ENCODE results near the gene UBC. TPM values are rescaled to one million over a fixed set of nuclear protein-coding genes. Genes with fewer than 3 reads are reported as not detected.

The UBC gene
- total and polyA plus RNA-seq, 9 of the 15 experiments (the other 6 are each of a cell fraction or from before 2014, with no cell fraction given) = 533 to 1,153 (median 813) TPM

DNA sequence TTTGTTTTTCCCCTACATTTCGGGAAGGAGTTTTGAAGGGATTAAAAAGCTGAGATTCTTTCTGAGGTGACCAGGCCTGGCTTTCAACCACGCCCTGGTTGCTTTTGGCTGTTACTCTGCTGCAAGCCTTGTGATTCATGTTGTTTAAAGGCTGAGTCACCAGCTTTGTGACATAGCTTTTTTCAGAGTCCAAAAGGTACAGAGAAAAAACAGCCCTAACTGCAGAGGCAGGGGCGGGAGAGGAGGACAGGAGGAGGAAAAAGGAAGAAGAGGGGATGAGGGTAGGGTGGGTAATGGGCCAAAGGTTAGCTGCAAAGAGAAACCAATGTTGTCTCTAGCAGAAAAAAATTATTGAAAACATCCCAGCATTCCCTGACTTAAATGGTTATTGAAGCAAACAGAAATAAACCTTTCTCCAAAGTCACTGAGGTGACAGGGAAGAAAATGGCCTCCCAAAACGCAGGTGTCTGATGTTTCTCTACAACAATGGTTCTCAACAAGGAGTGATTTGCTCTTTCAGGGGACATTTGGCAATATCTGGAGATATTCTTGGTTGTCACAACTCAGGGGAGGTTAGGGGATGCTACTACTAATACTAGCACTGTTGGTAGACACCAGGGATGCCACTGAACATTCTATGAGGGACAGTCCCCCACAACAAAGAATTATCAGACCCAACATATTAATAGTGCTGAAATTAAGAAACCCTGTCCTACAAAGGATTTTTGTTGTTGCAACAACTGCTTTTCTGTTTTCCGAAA, 2.1 kb upstream of the UBC start (continued):
- TF ChIP-seq MAZ (CRISPR knock-in tag; conservative IDR thresholded peaks at IDR 0.05 in 1 of 2, IDR thresholded peaks at IDR 0.05 in 1 of 2) (peak in 1 of 2 experiments; percentile 37; a peak in 1 of 4 replicates), ZNF780A (CRISPR knock-in tag; IDR thresholded peaks at IDR 0.05) (no peak), CAMTA2 (CRISPR knock-in tag; conservative IDR thresholded peaks at IDR 0.05) (no peak), ZC3H4 (CRISPR knock-in tag; IDR thresholded peaks at IDR 0.05; ENCODE audit: borderline replicate concordance) (peak; percentile 52; the same call in 1 of the 2 replicates), BCOR (IDR thresholded peaks at IDR 0.05) (no peak), BRD4 (IDR thresholded peaks at IDR 0.05) (peak; percentile 78), MYC (IDR thresholded peaks at IDR 0.05; ENCODE audit: low read depth, low read length) (0 out of 2 replicates have a peak, but pooled peaks have one; percentile 25), MYC (CRISPR knock-in tag; IDR thresholded peaks at IDR 0.05; ENCODE audit: borderline replicate concordance, low read depth) (no peak), ZNF586 (CRISPR knock-in tag; conservative IDR thresholded peaks at IDR 0.05) (no peak), ZNF408 (CRISPR knock-in tag; IDR thresholded peaks at IDR 0.05; ENCODE audit: low read depth) (no peak), ZNF253 (CRISPR knock-in tag; conservative IDR thresholded peaks at IDR 0.05) (no peak), MEIS2 (IDR thresholded peaks at IDR 0.05; ENCODE audit: partially characterized antibody) (peak; percentile 76)
- TF ChIP-seq, protein P1, sequence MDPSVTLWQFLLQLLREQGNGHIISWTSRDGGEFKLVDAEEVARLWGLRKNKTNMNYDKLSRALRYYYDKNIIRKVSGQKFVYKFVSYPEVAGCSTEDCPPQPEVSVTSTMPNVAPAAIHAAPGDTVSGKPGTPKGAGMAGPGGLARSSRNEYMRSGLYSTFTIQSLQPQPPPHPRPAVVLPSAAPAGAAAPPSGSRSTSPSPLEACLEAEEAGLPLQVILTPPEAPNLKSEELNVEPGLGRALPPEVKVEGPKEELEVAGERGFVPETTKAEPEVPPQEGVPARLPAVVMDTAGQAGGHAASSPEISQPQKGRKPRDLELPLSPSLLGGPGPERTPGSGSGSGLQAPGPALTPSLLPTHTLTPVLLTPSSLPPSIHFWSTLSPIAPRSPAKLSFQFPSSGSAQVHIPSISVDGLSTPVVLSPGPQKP (CRISPR knock-in tag; IDR thresholded peaks at IDR 0.05) = no peak
- TF ChIP-seq, protein P2, sequence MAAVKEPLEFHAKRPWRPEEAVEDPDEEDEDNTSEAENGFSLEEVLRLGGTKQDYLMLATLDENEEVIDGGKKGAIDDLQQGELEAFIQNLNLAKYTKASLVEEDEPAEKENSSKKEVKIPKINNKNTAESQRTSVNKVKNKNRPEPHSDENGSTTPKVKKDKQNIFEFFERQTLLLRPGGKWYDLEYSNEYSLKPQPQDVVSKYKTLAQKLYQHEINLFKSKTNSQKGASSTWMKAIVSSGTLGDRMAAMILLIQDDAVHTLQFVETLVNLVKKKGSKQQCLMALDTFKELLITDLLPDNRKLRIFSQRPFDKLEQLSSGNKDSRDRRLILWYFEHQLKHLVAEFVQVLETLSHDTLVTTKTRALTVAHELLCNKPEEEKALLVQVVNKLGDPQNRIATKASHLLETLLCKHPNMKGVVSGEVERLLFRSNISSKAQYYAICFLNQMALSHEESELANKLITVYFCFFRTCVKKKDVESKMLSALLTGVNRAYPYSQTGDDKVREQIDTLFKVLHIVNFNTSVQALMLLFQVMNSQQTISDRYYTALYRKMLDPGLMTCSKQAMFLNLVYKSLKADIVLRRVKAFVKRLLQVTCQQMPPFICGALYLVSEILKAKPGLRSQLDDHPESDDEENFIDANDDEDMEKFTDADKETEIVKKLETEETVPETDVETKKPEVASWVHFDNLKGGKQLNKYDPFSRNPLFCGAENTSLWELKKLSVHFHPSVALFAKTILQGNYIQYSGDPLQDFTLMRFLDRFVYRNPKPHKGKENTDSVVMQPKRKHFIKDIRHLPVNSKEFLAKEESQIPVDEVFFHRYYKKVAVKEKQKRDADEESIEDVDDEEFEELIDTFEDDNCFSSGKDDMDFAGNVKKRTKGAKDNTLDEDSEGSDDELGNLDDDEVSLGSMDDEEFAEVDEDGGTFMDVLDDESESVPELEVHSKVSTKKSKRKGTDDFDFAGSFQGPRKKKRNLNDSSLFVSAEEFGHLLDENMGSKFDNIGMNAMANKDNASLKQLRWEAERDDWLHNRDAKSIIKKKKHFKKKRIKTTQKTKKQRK (IDR thresholded peaks at IDR 0.05; ENCODE audit: borderline replicate concordance, low read depth, low read length) = no peak
- TF ChIP-seq, protein P3, sequence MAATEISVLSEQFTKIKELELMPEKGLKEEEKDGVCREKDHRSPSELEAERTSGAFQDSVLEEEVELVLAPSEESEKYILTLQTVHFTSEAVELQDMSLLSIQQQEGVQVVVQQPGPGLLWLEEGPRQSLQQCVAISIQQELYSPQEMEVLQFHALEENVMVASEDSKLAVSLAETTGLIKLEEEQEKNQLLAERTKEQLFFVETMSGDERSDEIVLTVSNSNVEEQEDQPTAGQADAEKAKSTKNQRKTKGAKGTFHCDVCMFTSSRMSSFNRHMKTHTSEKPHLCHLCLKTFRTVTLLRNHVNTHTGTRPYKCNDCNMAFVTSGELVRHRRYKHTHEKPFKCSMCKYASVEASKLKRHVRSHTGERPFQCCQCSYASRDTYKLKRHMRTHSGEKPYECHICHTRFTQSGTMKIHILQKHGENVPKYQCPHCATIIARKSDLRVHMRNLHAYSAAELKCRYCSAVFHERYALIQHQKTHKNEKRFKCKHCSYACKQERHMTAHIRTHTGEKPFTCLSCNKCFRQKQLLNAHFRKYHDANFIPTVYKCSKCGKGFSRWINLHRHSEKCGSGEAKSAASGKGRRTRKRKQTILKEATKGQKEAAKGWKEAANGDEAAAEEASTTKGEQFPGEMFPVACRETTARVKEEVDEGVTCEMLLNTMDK (IDR thresholded peaks at IDR 0.05; ENCODE audit: borderline replicate concordance, insufficient read depth, low read depth, low read length, poor library complexity, severe bottlenecking) = no peak
- TF ChIP-seq, protein P4, sequence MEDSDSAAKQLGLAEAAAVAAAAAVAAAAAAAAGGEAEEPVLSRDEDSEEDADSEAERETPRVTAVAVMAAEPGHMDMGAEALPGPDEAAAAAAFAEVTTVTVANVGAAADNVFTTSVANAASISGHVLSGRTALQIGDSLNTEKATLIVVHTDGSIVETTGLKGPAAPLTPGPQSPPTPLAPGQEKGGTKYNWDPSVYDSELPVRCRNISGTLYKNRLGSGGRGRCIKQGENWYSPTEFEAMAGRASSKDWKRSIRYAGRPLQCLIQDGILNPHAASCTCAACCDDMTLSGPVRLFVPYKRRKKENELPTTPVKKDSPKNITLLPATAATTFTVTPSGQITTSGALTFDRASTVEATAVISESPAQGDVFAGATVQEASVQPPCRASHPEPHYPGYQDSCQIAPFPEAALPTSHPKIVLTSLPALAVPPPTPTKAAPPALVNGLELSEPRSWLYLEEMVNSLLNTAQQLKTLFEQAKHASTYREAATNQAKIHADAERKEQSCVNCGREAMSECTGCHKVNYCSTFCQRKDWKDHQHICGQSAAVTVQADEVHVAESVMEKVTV (CRISPR knock-in tag; IDR thresholded peaks at IDR 0.05) = no peak
- TF ChIP-seq, protein P5, sequence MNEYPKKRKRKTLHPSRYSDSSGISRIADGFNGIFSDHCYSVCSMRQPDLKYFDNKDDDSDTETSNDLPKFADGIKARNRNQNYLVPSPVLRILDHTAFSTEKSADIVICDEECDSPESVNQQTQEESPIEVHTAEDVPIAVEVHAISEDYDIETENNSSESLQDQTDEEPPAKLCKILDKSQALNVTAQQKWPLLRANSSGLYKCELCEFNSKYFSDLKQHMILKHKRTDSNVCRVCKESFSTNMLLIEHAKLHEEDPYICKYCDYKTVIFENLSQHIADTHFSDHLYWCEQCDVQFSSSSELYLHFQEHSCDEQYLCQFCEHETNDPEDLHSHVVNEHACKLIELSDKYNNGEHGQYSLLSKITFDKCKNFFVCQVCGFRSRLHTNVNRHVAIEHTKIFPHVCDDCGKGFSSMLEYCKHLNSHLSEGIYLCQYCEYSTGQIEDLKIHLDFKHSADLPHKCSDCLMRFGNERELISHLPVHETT (CRISPR knock-in tag; conservative IDR thresholded peaks at IDR 0.05 in 1 of 2, IDR thresholded peaks at IDR 0.05 in 1 of 2) = no peak

Data from K562 (cell line).